Dermis blood vessel endothelial cell (primary cell): ENCODE results near the gene PRR14. TPM values are rescaled to one million over a fixed set of nuclear protein-coding genes. Genes with fewer than 3 reads are reported as not detected.
"Not testable (repeated sequence)": the region's sequence is repeated elsewhere in the genome, so short reads cannot be mapped to it uniquely, and the experiment has no call there.

ENCODE experiments used
- DNase-seq: peaks from one replicate; pipeline ENCODE4 v3.0.0; 2010
- total RNA-seq: library from RNA; depleted of rRNA; stranded (reverse); fragments of >200 nt; gene quantifications from 2 replicates; pipeline ENCODE4 v1.2.3, GENCODE V29; 2014

The PRR14 gene
- total RNA-seq, 1 donor from 2014 or later = 8.0 TPM

- DNase-seq = no peak
Measured at GRCh38 chr16:30692396-30693064, 41.8 kb downstream of the PRR14 start.

- peak; percentile 53 for DNase-seq
Measured at GRCh38 chr16:30694926-30695693, 44.4 kb downstream of the PRR14 start.

- not testable (repeated sequence) for DNase-seq
Measured at GRCh38 chr16:30696646-30697045, 45.9 kb downstream of the PRR14 start.

- no peak for DNase-seq
Measured at GRCh38 chr16:30697264-30698138, 46.7 kb downstream of the PRR14 start.

GRCh38 chr16:30698139-30698815 lies 47.5 kb downstream of the PRR14 start:
- peak; percentile 98 for DNase-seq

GRCh38 chr16:30698816-30699614 lies 48.3 kb downstream of the PRR14 start, which contains the start of gene SRCAP:
Gene SRCAP, plus strand, starts transcription at chr16:30699171. Its CDS starts 1,654 bp downstream, at chr16:30700825.
- DNase-seq = peak; percentile 86

GRCh38 chr16:30699615-30700099 lies 48.9 kb downstream of the PRR14 start:
- no peak for DNase-seq

- no peak for DNase-seq
Measured at GRCh38 chr16:30700491-30700890, 49.7 kb downstream of the PRR14 start.

GRCh38 chr16:30700971-30701370 lies 50.2 kb downstream of the PRR14 start:
- no peak for DNase-seq

GRCh38 chr16:30703071-30703470 lies 52.3 kb downstream of the PRR14 start:
- not testable (repeated sequence) for DNase-seq

- DNase-seq = no peak
Measured at GRCh38 chr16:30703971-30704370, 53.2 kb downstream of the PRR14 start.

Other genes starting within 250 kb of the PRR14 start
- gene ZNF771, start 243.4 kb upstream of the PRR14 start, total RNA-seq = 14.8 and 21.4 TPM in 2 replicates
- 61.3 and 61.9 TPM in 2 replicates for gene DCTPP1, start 220.9 kb upstream of the PRR14 start, total RNA-seq
- gene SEPHS2, start 205.1 kb upstream of the PRR14 start, total RNA-seq = 16.0 and 17.1 TPM in 2 replicates
- gene ITGAL, start 178.2 kb upstream of the PRR14 start, total RNA-seq = not detected in 2 replicates
- 18.6 and 21.3 TPM in 2 replicates for gene ZNF768, start 124.4 kb upstream of the PRR14 start, total RNA-seq
- 8.7 and 9.3 TPM in 2 replicates for gene ZNF747, start 116.1 kb upstream of the PRR14 start, total RNA-seq
- gene ZNF764, start 92.6 kb upstream of the PRR14 start, total RNA-seq = 4.4 and 4.8 TPM in 2 replicates
- gene ZNF688, start 79.2 kb upstream of the PRR14 start, total RNA-seq = 10.6 and 10.9 TPM in 2 replicates
- gene ZNF785, start 65.3 kb upstream of the PRR14 start, total RNA-seq = 8.1 and 11.9 TPM in 2 replicates
- gene ZNF689, start 40.6 kb upstream of the PRR14 start, total RNA-seq = 5.8 and 6.0 TPM in 2 replicates
- gene FBRS, start 7.5 kb downstream of the PRR14 start, total RNA-seq = 20.6 and 20.7 TPM in 2 replicates
- 44.1 and 69.1 TPM in 2 replicates for gene SRCAP, start 48.2 kb downstream of the PRR14 start, total RNA-seq
- gene PHKG2, start 97.5 kb downstream of the PRR14 start, total RNA-seq = 20.1 and 21.4 TPM in 2 replicates
- gene CFAP119, start 111.1 kb downstream of the PRR14 start, total RNA-seq = 0.93 and 1.2 TPM in 2 replicates
- gene RNF40, start 111.4 kb downstream of the PRR14 start, total RNA-seq = 64.5 and 100 TPM in 2 replicates
- 6.1 and 8.4 TPM in 2 replicates for gene ZNF629, start 136.2 kb downstream of the PRR14 start, total RNA-seq
- 40.0 and 58.0 TPM in 2 replicates for gene BCL7C, start 243.1 kb downstream of the PRR14 start, total RNA-seq
- 0.17 and 0.70 TPM in 2 replicates for gene CTF1, start 245.7 kb downstream of the PRR14 start, total RNA-seq